ENCODE measurements around the gene PKP4. TPM values are rescaled to one million over a fixed set of nuclear protein-coding genes. Genes with fewer than 3 reads are reported as not detected.

The PKP4 gene
- total RNA-seq, 1 donor from 2014 or later: 60.8 TPM

DNA sequence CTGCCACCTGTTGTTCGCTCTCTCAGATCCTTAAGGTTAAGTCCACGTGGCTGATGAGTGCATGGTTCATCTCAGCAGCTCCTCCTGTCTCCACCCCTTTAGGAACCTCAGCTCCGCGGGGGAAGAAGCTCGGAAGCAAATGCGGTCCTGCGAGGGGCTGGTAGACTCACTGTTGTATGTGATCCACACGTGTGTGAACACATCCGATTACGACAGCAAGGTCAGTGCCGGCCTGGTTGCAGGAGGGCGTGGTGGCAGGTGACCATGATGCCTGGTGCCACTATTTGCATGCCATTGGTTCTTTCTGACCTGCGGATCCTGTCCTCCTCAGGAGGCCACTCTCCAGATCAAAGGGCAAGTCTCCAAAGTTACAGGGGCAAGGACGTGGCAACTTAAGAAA lies 204.5 kb downstream of the PKP4 start:
- intact Hi-C loops (cut with DNase I): loop anchor here (10.0 kb wide), 1 partner anchor 206 kb away; the partner anchor contains the start of genes CCDC148 and PKP4
- no peak for DNase-seq (ENCODE audit: low spot score in 2 of 2)
- Histone ChIP-seq H3K9me3 (no peaks in the 10 kb centered on the region), H3K4me3 (no peak overlapping the region), H3K27ac (no peak overlapping the region), H3K36me3 (peaks cover 5 to 14% of the 10 kb centered on the region in 2 donors), H3K27me3 (no peaks in the 10 kb centered on the region), H3K4me1 (peaks cover 0 to 3% of the 10 kb centered on the region in 2 donors)
- TF ChIP-seq, protein P1, sequence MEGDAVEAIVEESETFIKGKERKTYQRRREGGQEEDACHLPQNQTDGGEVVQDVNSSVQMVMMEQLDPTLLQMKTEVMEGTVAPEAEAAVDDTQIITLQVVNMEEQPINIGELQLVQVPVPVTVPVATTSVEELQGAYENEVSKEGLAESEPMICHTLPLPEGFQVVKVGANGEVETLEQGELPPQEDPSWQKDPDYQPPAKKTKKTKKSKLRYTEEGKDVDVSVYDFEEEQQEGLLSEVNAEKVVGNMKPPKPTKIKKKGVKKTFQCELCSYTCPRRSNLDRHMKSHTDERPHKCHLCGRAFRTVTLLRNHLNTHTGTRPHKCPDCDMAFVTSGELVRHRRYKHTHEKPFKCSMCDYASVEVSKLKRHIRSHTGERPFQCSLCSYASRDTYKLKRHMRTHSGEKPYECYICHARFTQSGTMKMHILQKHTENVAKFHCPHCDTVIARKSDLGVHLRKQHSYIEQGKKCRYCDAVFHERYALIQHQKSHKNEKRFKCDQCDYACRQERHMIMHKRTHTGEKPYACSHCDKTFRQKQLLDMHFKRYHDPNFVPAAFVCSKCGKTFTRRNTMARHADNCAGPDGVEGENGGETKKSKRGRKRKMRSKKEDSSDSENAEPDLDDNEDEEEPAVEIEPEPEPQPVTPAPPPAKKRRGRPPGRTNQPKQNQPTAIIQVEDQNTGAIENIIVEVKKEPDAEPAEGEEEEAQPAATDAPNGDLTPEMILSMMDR (IDR thresholded peaks at IDR 0.05): no peak

DNA sequence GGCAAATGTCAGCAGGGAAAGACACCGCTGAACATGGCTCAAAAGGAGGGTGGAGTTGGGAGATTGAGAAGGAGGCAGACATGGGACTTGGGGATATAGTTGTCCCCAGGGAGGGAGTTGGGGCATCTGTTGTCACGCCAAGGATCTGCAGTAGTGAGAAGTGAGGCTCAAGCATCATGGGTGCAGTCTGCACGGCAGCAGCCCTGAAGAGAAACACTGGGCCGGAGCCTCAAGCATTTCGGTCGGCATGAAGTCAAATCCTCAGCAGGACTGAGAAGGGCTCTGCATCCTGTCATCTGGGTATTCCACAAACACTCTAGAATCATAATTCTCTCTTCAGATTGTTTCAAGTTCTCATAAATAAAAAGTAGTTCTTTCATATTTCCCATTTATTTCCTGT lies 205.7 kb downstream of the PKP4 start:
- DNase-seq (ENCODE audit: low spot score in 2 of 2): no peak
- H3K27me3 ChIP-seq: no peaks in the 10 kb centered on the region
- peaks cover 5 to 14% of the 10 kb centered on the region in 2 donors for H3K36me3 ChIP-seq
- H3K4me3 ChIP-seq: no peak overlapping the region
- H3K4me1 ChIP-seq: peaks cover 0 to 3% of the 10 kb centered on the region in 2 donors
- TF ChIP-seq, protein P1 (IDR thresholded peaks at IDR 0.05): no peak
- H3K27ac ChIP-seq: no peak overlapping the region
- intact Hi-C loops (cut with DNase I): loop anchor here (10.0 kb wide), 1 partner anchor 208 kb away; the partner anchor contains the start of genes CCDC148 and PKP4
- no peaks in the 10 kb centered on the region for H3K9me3 ChIP-seq

DNA sequence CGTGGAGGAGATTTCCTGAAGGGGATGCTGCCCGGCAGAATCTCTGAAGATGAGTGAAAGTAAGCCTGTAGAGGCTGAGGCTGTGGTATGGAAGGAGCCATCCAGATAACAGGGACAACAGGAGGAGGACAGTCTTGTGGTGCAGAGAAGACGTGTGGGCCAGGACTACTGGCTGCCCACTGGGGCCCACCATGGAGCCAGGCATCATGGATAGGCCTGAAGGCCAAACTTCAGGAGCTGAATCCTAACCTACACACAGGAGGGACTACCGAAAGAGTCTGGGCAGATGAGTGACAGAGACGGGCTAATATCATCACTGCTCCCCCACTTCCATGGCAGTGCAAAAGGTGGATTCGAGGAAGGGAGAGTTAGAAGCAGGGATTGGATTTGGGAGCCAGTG lies 207.0 kb downstream of the PKP4 start:
- Histone ChIP-seq H3K4me3 (no peak overlapping the region), H3K36me3 (peaks cover 5 to 14% of the 10 kb centered on the region in 2 donors), H3K27ac (no peak overlapping the region), H3K9me3 (no peaks in the 10 kb centered on the region), H3K4me1 (peaks cover 0 to 3% of the 10 kb centered on the region in 2 donors), H3K27me3 (no peaks in the 10 kb centered on the region)
- no peak for DNase-seq (ENCODE audit: low spot score in 2 of 2)
- TF ChIP-seq, protein P1 (IDR thresholded peaks at IDR 0.05): no peak
- intact Hi-C loops (cut with DNase I): loop anchor here (10.0 kb wide), 1 partner anchor 209 kb away; the partner anchor contains the start of genes CCDC148 and PKP4

DNA sequence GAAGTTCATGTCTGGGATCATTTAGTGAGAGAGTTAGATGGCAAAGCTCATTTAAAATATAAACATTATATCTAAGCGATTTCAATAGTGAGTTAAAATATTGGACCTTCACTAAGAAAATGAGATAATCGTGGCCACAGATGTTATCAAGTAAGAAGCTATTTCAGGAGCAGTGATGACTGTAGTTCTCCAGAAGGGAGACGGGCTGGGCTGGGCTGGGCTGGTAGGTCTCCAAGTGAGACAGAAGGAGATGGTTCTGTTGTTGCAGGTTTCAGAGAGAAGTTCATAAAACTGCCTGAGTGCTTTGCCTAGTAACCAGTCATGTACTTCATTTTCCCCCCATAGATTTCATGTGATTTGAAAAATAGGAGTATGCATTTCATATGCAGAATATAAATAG lies 208.2 kb downstream of the PKP4 start:
- H3K27me3 ChIP-seq: no peaks in the 10 kb centered on the region
- H3K4me3 ChIP-seq: no peak overlapping the region
- peaks cover 5 to 17% of the 10 kb centered on the region in 2 donors for H3K36me3 ChIP-seq
- H3K27ac ChIP-seq: no peak overlapping the region
- no peaks in the 10 kb centered on the region for H3K9me3 ChIP-seq
- peaks cover 0 to 3% of the 10 kb centered on the region in 2 donors for H3K4me1 ChIP-seq
- TF ChIP-seq, protein P1 (IDR thresholded peaks at IDR 0.05): no peak
- intact Hi-C loops (cut with DNase I): loop anchor here (10.0 kb wide), 1 partner anchor 210 kb away; the partner anchor contains the start of genes CCDC148 and PKP4
- DNase-seq (ENCODE audit: low spot score in 2 of 2): no peak

DNA sequence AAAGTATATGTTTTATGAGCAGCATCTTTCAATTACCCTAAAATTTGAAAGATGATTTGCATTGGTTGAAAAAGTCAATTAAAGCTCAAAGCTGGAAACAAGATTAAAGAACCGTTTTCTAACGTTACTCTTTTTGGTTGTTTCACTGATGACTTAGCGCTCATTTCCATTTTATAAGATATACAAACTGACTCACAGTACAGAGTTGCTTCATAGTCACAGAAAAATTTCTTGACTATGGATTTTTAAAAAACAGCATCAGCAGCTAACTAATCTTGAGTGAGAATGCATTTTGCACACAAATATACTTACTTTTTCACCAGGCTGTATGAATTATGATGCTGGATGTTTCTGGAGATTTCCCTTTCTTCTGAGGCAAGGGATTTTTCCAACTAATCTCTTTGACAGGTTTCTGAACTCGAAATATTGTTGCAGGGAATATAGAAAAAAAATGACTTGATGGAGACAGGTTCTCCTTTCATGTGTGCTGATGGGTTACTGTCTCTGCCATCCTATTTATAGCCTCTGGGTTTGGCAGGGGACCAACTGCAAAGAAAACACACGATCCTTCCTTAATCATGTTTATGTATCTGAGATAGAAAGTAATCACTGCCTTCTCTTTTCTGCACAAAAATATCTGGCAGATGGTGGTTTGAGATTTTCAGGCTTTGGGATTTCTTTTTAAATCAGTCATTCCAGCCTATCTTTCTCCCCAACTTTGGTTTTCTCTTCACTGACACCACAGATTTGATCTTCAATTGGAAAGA lies 209.0 kb downstream of the PKP4 start:
- no peaks in the 10 kb centered on the region for H3K27me3 ChIP-seq
- H3K4me1 ChIP-seq: peaks cover 0 to 3% of the 10 kb centered on the region in 2 donors
- intact Hi-C loops (cut with DNase I): loop anchor here (10.0 kb wide), 1 partner anchor 211 kb away; the partner anchor contains the start of genes CCDC148 and PKP4
- peaks cover 5 to 23% of the 10 kb centered on the region in 2 donors for H3K36me3 ChIP-seq
- TF ChIP-seq, protein P1 (IDR thresholded peaks at IDR 0.05): no peak
- no peak overlapping the region for H3K27ac ChIP-seq
- H3K9me3 ChIP-seq: no peaks in the 10 kb centered on the region
- H3K4me3 ChIP-seq: no peak overlapping the region
- DNase-seq (ENCODE audit: low spot score in 2 of 2): no peak

Data from ascending aorta (tissue), 2 donors.